DOHH2 (cell line): ENCODE data around the gene ACADSB.

ENCODE experiments used
- H3F3A ChIP-seq: fragments of 200-600 bp; sonication (generic), shearing (Covaris generic); 2 replicates; pipeline ENCODE4 v1.6.0; 2016; ENCODE audit warnings: antibody characterized with exemption, mild to moderate bottlenecking; ENCODE audit not compliant: control insufficient read depth, insufficient read depth
- H3K27ac ChIP-seq: fragments of 200-600 bp; sonication (generic); 2 replicates; pipeline ENCODE4 v1.5.1; 2014; ENCODE audit warnings: low read depth, mild to moderate bottlenecking, low read length, moderate library complexity
- H3K27me3 ChIP-seq: fragments of 200-600 bp; sonication (generic); 2 replicates; pipeline ENCODE4 v1.6.1; 2014; ENCODE audit warnings: mild to moderate bottlenecking, low read length, mixed read lengths; ENCODE audit not compliant: control insufficient read depth
- H3K36me3 ChIP-seq: fragments of 200-600 bp; sonication (generic); 2 replicates; pipeline ENCODE4 v1.6.1; 2014; ENCODE audit warnings: mild to moderate bottlenecking, low read length, moderate library complexity, mixed read lengths; ENCODE audit not compliant: control insufficient read depth
- H3K4me1 ChIP-seq: fragments of 200-600 bp; sonication (generic); 2 replicates; pipeline ENCODE4 v1.6.1; 2014; ENCODE audit warnings: mild to moderate bottlenecking, low read length, mixed read lengths; ENCODE audit not compliant: control insufficient read depth
- H3K4me2 ChIP-seq: fragments of 200-600 bp; sonication (generic); 2 replicates; pipeline ENCODE4 v1.6.0; 2014; ENCODE audit warnings: mild to moderate bottlenecking, low read length, moderate library complexity
- H3K4me3 ChIP-seq: fragments of 200-600 bp; sonication (generic); 2 replicates; pipeline ENCODE4 v1.5.1; 2014; ENCODE audit warnings: mild to moderate bottlenecking, low read length, mixed read lengths
- H3K79me2 ChIP-seq: fragments of 200-600 bp; sonication (generic); 2 replicates; pipeline ENCODE4 v1.6.1; 2014; ENCODE audit warnings: mild to moderate bottlenecking, low read length, mixed read lengths; ENCODE audit not compliant: control insufficient read depth
- H3K9me2 ChIP-seq: fragments of 200-600 bp; sonication (generic); replicated peaks from 2 replicates; pipeline ENCODE4 v1.6.1; 2014; ENCODE audit warnings: mild to moderate bottlenecking, low read length, mixed read lengths; ENCODE audit not compliant: control insufficient read depth
- H3K9me3 ChIP-seq: fragments of 200-600 bp; sonication (generic); 2 replicates; pipeline ENCODE4 v1.6.1; 2014; ENCODE audit warnings: antibody characterized with exemption, low read length, mixed read lengths; ENCODE audit not compliant: control insufficient read depth, insufficient read depth
- H4K20me1 ChIP-seq: fragments of 200-600 bp; sonication (generic); 2 replicates; pipeline ENCODE4 v1.6.0; 2014; ENCODE audit warnings: low read depth, mild to moderate bottlenecking, antibody characterized with exemption, low read length, moderate library complexity; ENCODE audit not compliant: control insufficient read depth, insufficient read depth
- CTCF ChIP-seq: fragments of 200-600 bp; sonication (generic); IDR thresholded peaks from one replicate; pipeline ENCODE4 v1.5.1; 2014; ENCODE audit warnings: antibody characterized with exemption, mild to moderate bottlenecking, low read depth, low read length; ENCODE audit not compliant: poor library complexity, severe bottlenecking
- EZH2phosphoT487 ChIP-seq: fragments of 200-600 bp; sonication (generic); IDR thresholded peaks from 2 replicates; pipeline ENCODE4 v1.6.1; 2017; ENCODE audit warnings: borderline replicate concordance, mild to moderate bottlenecking, antibody characterized with exemption, low read length, moderate library complexity, mixed read lengths

The ACADSB gene

GRCh38 chr10:123044391-123044790 is 35.6 kb downstream of the ACADSB start:
- H3F3A ChIP-seq = no peaks in the 10 kb centered on the region
- H3K36me3 ChIP-seq = no peaks in the 10 kb centered on the region
- H3K27me3 ChIP-seq = no peaks in the 10 kb centered on the region
- H3K4me1 ChIP-seq = peaks cover 10% of the 10 kb centered on the region
- no peak overlapping the region for H3K4me3 ChIP-seq
- TF ChIP-seq CTCF = no peak
- no peak for TF ChIP-seq EZH2phosphoT487
- no peaks in the 10 kb centered on the region for H3K79me2 ChIP-seq
- H4K20me1 ChIP-seq = no peaks in the 10 kb centered on the region
- H3K27ac ChIP-seq = no peak overlapping the region
- no peaks in the 10 kb centered on the region for H3K9me2 ChIP-seq
- H3K4me2 ChIP-seq = no peak overlapping the region
- H3K9me3 ChIP-seq = no peaks in the 10 kb centered on the region

- Histone ChIP-seq H3K27ac (no peak overlapping the region), H3K4me1 (peaks cover 10% of the 10 kb centered on the region), H3K9me2 (no peaks in the 10 kb centered on the region), H3K27me3 (no peaks in the 10 kb centered on the region), H3K4me2 (no peak overlapping the region), H3K4me3 (no peak overlapping the region), H3K79me2 (no peaks in the 10 kb centered on the region), H4K20me1 (no peaks in the 10 kb centered on the region), H3K36me3 (no peaks in the 10 kb centered on the region), H3F3A (no peaks in the 10 kb centered on the region), H3K9me3 (no peaks in the 10 kb centered on the region)
- no peak for TF ChIP-seq EZH2phosphoT487
- TF ChIP-seq CTCF = no peak
Observed at GRCh38 chr10:123045961-123046731, 37.3 kb downstream of the ACADSB start.

GRCh38 chr10:123057968-123058367 is 49.2 kb downstream of the ACADSB start:
- Histone ChIP-seq H3K27ac (no peak overlapping the region), H3K36me3 (no peaks in the 10 kb centered on the region), H3F3A (no peaks in the 10 kb centered on the region), H3K4me1 (no peaks in the 10 kb centered on the region), H3K27me3 (no peaks in the 10 kb centered on the region), H3K4me3 (no peak overlapping the region), H3K79me2 (no peaks in the 10 kb centered on the region), H4K20me1 (no peaks in the 10 kb centered on the region), H3K4me2 (no peak overlapping the region), H3K9me2 (no peaks in the 10 kb centered on the region), H3K9me3 (no peaks in the 10 kb centered on the region)
- TF ChIP-seq EZH2phosphoT487 (no peak), CTCF (no peak)
